GM12891 (cell line): ENCODE results near the gene C1QTNF3.
"Not testable (repeated sequence)": the region's sequence is repeated elsewhere in the genome, so short reads cannot be mapped to it uniquely, and the experiment has no call there.

Experiments used
- POLR2A ChIP-seq: IDR thresholded peaks from 2 replicates; pipeline ENCODE4 v1.6.1; 2011; ENCODE audit warnings: low read depth, low read length, control low read depth
- POLR2AphosphoS5 ChIP-seq: IDR thresholded peaks from 2 replicates; pipeline ENCODE4 v1.6.1; 2011; ENCODE audit warnings: low read depth, low read length, control low read depth

- not testable (repeated sequence) for TF ChIP-seq POLR2A, POLR2AphosphoS5
Observed at GRCh38 chr5:34087728-34088127, 44.7 kb upstream of the C1QTNF3 start.
